Left kidney (tissue), 2 donors: Measurements from ENCODE around the gene NF1. TPM values are rescaled to one million over a fixed set of nuclear protein-coding genes. Genes with fewer than 3 reads are reported as not detected.
"Not testable (repeated sequence)": the region's sequence is repeated elsewhere in the genome, so short reads cannot be mapped to it uniquely, and the experiment has no call there.

Experiments used
- DNase-seq: peaks from one replicate; pipeline ENCODE4 v3.0.0-alpha.2; 2013
- polyA plus RNA-seq: library from polyadenylated mRNA; unstranded; fragments of 120-200 nt; gene quantifications from one replicate; pipeline ENCODE4 v1.2.1, GENCODE V29; 2013; ENCODE audit not compliant: insufficient read length

NF1 gene
- polyA plus RNA-seq, 1 donor: 53.9 TPM

GRCh38 chr17:31130286-31131224, 35.8 kb downstream of the NF1 start:
- no peak for DNase-seq

GRCh38 chr17:31131299-31131698, 36.5 kb downstream of the NF1 start:
- no peak for DNase-seq

- no peak for DNase-seq
Observed at GRCh38 chr17:31132977-31133376, 38.2 kb downstream of the NF1 start.

- DNase-seq: no peak
Observed at GRCh38 chr17:31134576-31134975, 39.8 kb downstream of the NF1 start.

- no peak for DNase-seq
Observed at GRCh38 chr17:31136319-31136718, 41.5 kb downstream of the NF1 start.

GRCh38 chr17:31140111-31140510, 45.3 kb downstream of the NF1 start:
- no peak for DNase-seq

GRCh38 chr17:31144428-31144827, 49.7 kb downstream of the NF1 start:
- DNase-seq: no peak

- DNase-seq: no peak
Observed at GRCh38 chr17:31144836-31145235, 50.1 kb downstream of the NF1 start.

GRCh38 chr17:31147507-31148202, 52.9 kb downstream of the NF1 start:
- DNase-seq: no peak

GRCh38 chr17:31148205-31148604, 53.4 kb downstream of the NF1 start:
- no peak for DNase-seq

- no peak for DNase-seq
Observed at GRCh38 chr17:31152271-31152670, 57.5 kb downstream of the NF1 start.

GRCh38 chr17:31155208-31155810, 60.5 kb downstream of the NF1 start:
- DNase-seq: no peak

GRCh38 chr17:31156326-31156725, 61.5 kb downstream of the NF1 start:
- DNase-seq: no peak

GRCh38 chr17:31156864-31157263, 62.1 kb downstream of the NF1 start:
- DNase-seq: not testable (repeated sequence)

- no peak for DNase-seq
Observed at GRCh38 chr17:31158746-31159377, 64.1 kb downstream of the NF1 start.

GRCh38 chr17:31163091-31163781, 68.5 kb downstream of the NF1 start:
- no peak for DNase-seq

GRCh38 chr17:31167111-31167510, 72.3 kb downstream of the NF1 start:
- no peak for DNase-seq

- no peak for DNase-seq
Observed at GRCh38 chr17:31171701-31172100, 76.9 kb downstream of the NF1 start.

- DNase-seq: no peak
Observed at GRCh38 chr17:31172388-31172787, 77.6 kb downstream of the NF1 start.

GRCh38 chr17:31174215-31174614, 79.4 kb downstream of the NF1 start:
- DNase-seq: no peak

GRCh38 chr17:31175237-31175636, 80.5 kb downstream of the NF1 start:
- no peak for DNase-seq

GRCh38 chr17:31176143-31176542, 81.4 kb downstream of the NF1 start:
- DNase-seq: not testable (repeated sequence)
